Psoas muscle (tissue), 8 donors: ENCODE results near the gene ELFN2. TPM values are rescaled to one million over a fixed set of nuclear protein-coding genes. Genes with fewer than 3 reads are reported as not detected.

ENCODE experiments used
- ATAC-seq, 4 donors: fragments of 200-7000 bp; cut with Tn5 transposase; one replicate each; pipeline ENCODE4 v1.9.1; 2020; ENCODE audit warnings: moderate library complexity in 3 of 4, mild to moderate bottlenecking in 2 of 4
- DNase-seq, 2 donors: peaks; one replicate each; pipeline ENCODE4 v3.0.0-alpha.2; 2020
- H3K27ac ChIP-seq: fragments of 200-600 bp; one replicate; pipeline ENCODE4 v1.8.0; 2022
- H3K27me3 ChIP-seq, 3 donors: fragments of 200-600 bp in 1 of 3; one replicate each; pipeline versions ENCODE4 v1.6.1 to v1.8.0; 2013 to 2022; ENCODE audit warnings: low read length in 2 of 3, mild to moderate bottlenecking in 2 of 3, moderate library complexity in 1 of 3; ENCODE audit not compliant: insufficient read depth in 3 of 3
- H3K36me3 ChIP-seq, 2 donors: fragments of 200-600 bp in 1 of 2; one replicate each; pipeline versions ENCODE4 v1.6.1 to v1.8.0; 2013 to 2022; ENCODE audit warnings: low read depth in 1 of 2, mild to moderate bottlenecking in 1 of 2, moderate library complexity in 1 of 2; ENCODE audit not compliant: insufficient read depth in 1 of 2
- H3K4me1 ChIP-seq: fragments of 200-600 bp; one replicate; pipeline ENCODE4 v1.8.0; 2022
- H3K4me3 ChIP-seq: fragments of 200-600 bp; one replicate; pipeline ENCODE4 v1.8.0; 2022; ENCODE audit warnings: mild to moderate bottlenecking
- H3K9me3 ChIP-seq: fragments of 200-600 bp; one replicate; pipeline ENCODE4 v1.8.0; 2022
- CTCF ChIP-seq: fragments of 200-600 bp; IDR thresholded peaks from one replicate; pipeline ENCODE4 v1.8.0; 2022; ENCODE audit warnings: antibody characterized with exemption
- WGBS, 3 donors: extraction: QIAGEN DNeasy Blood & Tissue Kit; methylation state at CpG; one replicate each; pipeline versions ENCODE4 v1.1.6 to v1.1.7; 2013; 5-methylcytosine and 5-hydroxymethylcytosine counted together
- intact Hi-C, 2 donors: fragments of 100-400 bp; cut with DNase I; formaldehyde crosslinking; loops; one replicate each; pipeline versions ENCODE4 v1.11.0 to v1.14.2; 2022
- polyA plus RNA-seq, 3 donors: library from polyadenylated mRNA; stranded (reverse); fragments of 200-250 nt; gene quantifications; one replicate each; pipeline ENCODE4 v1.2.3, GENCODE V29; 2013
- total RNA-seq, 4 donors: library from RNA; stranded (reverse); fragmentation: NEBNext Ultra II Directional in 2 of 4; extraction: Animal tissue kit (Norgen Biotek cat#: 25700) in 2 of 4; gene quantifications; one replicate each; pipeline versions ENCODE4 v1.2.1 to v1.2.4, GENCODE V29; 2021 to 2023
- donor health status: healthy with polysubstance abuse.
- donor health status: DM: no; HTN: no; CAD: no; lungs with moderate emphysema.
- donor health status: Bipolar disorder and iron deficiency.
- donor health status: healthy.
- donor health status: DM: yes; HTN: yes; CAD: no.
- donor health status: DM: no; HTN: no; CAD: no.
- donor health status: DM: no; HTN: no; CAD: no.
- donor health status: DM: yes; HTN: yes; CAD: no.

The ELFN2 gene
- total and polyA plus RNA-seq, 7 donors: 0.01 to 0.05 (median 0.01) TPM; not detected in 4

GRCh38 chr22:37423283-37423682, 4.0 kb downstream of the ELFN2 start:
- no peaks in the 10 kb centered on the region for H3K9me3 ChIP-seq
- H3K4me3 ChIP-seq: no peak overlapping the region
- intact Hi-C loops: loop anchor here in 1 of 2 donors (10.0 kb wide), 1 partner anchor 108 kb away; no protein-coding TSS in a partner anchor
- H3K27ac ChIP-seq: no peak overlapping the region
- no peak for TF ChIP-seq CTCF
- DNase-seq (no peak), ATAC-seq (no peak)
- H3K27me3 ChIP-seq: peaks cover 0 to 96% (median 27%) of the 10 kb centered on the region in 3 donors
- H3K36me3 ChIP-seq: no peaks in the 10 kb centered on the region
- WGBS, 3 donors: 87 to 94% (median 93%) methylated on average over 8 of the region's 8 CpGs
- no peaks in the 10 kb centered on the region for H3K4me1 ChIP-seq

DNA sequence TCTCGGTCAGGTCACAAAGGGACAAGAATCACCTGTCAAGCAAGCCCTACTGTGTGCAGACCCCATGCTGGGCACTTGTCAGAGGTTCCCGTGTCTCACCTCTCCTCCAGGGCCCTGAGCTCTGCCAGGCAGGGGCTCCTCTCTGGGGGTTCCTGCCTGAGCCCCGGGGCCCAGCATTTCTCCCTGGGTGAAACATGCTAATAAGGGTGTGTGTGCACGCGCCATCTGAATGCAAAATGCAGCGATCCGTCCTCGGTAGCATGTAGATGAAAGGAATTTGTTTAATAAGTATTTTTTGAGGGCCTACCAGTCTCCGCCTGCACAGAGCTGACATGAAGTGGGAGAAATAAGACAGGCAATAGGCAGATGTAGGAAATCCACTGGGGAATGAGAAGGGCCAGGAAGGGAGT, 5.8 kb downstream of the ELFN2 start:
- no peaks in the 10 kb centered on the region for H3K9me3 ChIP-seq
- H3K27me3 ChIP-seq: peaks cover 0 to 89% (median 23%) of the 10 kb centered on the region in 3 donors
- DNase-seq (no peak), ATAC-seq (no peak)
- 63 to 73% (median 71%) methylated on average over 9 of the region's 9 CpGs for WGBS, 3 donors
- H3K4me1 ChIP-seq: no peaks in the 10 kb centered on the region
- intact Hi-C loops: loop anchor here in 1 of 2 donors (10.0 kb wide), 1 partner anchor 107 kb away; no protein-coding TSS in a partner anchor
- no peaks in the 10 kb centered on the region for H3K36me3 ChIP-seq
- TF ChIP-seq CTCF: no peak
- H3K4me3 ChIP-seq: no peak overlapping the region
- no peak overlapping the region for H3K27ac ChIP-seq

GRCh38 chr22:37420686-37421467, 6.4 kb downstream of the ELFN2 start:
- WGBS, 3 donors: 16 to 22% (median 19%) methylated on average over 18 of the region's 18 CpGs
- Histone ChIP-seq H3K27ac (no peak overlapping the region), H3K4me3 (no peak overlapping the region), H3K27me3 (peaks cover 0 to 87% (median 19%) of the 10 kb centered on the region in 3 donors), H3K9me3 (no peaks in the 10 kb centered on the region), H3K4me1 (no peaks in the 10 kb centered on the region), H3K36me3 (no peaks in the 10 kb centered on the region)
- DNase-seq: no peak
- intact Hi-C loops: loop anchor here in 1 of 2 donors (10.0 kb wide), 1 partner anchor 106 kb away; no protein-coding TSS in a partner anchor
- ATAC-seq: no peak
- no peak for TF ChIP-seq CTCF

DNA sequence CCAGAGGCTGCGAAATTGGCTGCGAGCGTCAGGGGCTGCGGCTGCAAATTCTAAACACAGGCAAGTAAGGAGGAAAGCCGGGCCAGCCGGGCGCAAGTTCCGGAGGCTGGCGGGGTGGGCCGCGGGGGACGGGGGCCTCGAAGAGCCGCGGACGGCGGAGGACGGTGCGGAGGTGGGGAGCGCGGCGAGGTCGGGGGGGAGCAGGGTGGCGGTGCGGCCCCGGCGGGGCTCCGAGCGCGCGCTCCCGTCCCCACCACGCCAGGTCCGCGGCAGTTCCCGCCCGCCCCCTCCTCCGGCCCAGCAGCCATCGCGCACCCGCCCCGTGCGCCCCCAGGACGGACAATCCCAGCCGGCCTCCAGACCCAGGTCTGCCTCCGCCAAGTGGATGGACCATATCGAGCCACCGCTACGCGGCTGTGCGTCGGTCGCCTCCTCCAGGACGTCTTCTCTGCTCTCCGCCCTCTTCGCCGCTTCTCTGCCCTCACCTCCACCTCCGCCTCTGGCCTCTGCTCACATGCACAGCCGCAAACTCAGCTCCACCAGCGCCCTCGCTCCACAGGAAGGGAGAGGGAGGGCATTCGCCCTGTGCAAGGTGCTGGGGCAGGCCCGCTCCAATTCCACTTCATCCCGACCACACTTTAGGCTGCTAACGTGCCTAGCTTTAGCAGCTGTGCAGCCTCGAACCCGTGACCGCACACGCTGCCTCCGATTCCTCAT, 7.2 kb downstream of the ELFN2 start:
- intact Hi-C loops: loop anchor here in 1 of 2 donors (10.0 kb wide), 1 partner anchor 105 kb away; no protein-coding TSS in a partner anchor
- ATAC-seq (no peak), DNase-seq (no peak)
- Histone ChIP-seq H3K4me1 (no peaks in the 10 kb centered on the region), H3K36me3 (no peaks in the 10 kb centered on the region), H3K4me3 (peak overlapping the region; percentile 11), H3K27ac (no peak overlapping the region), H3K27me3 (peaks cover 0 to 81% (median 16%) of the 10 kb centered on the region in 3 donors), H3K9me3 (no peaks in the 10 kb centered on the region)
- no peak for TF ChIP-seq CTCF
- 1 to 2% (median 1%) methylated on average over 41 to 70 of the region's 70 CpGs for WGBS, 3 donors
